GM10248 (cell line): ENCODE data around the gene CDRT4.

Experiments used
- CTCF ChIA-PET: fragments of 300-600 bp; sonication (Branson Sonifier 250); formaldehyde crosslinking; extraction: SDS; loops from one replicate; lab custom pipeline; 2021; ENCODE audit warnings: antibody characterized with exemption; lab: Yijun Ruan, JAX
- POLR2A ChIA-PET: fragments of 350-650 bp; sonication (Branson Sonifier 250); formaldehyde crosslinking; extraction: SDS; loops from one replicate; lab custom pipeline; 2020; ENCODE audit warnings: antibody characterized with exemption; lab: Yijun Ruan, JAX
- DNase-seq: peaks from one replicate; pipeline ENCODE4 v3.0.0; 2012; ENCODE audit errors: extremely low spot score
- CTCF ChIP-seq: IDR thresholded peaks from 2 replicates; pipeline ENCODE4 v1.5.1; 2012; ENCODE audit warnings: mild to moderate bottlenecking, low read depth; ENCODE audit errors: extremely low read depth, missing control alignments, control extremely low read depth

The CDRT4 gene

GRCh38 chr17:15454346-15454745, 13.1 kb downstream of the CDRT4 start:
- no peak for DNase-seq
- CTCF ChIA-PET: no interaction called here
- POLR2A ChIA-PET: no interaction called here
- TF ChIP-seq CTCF: no peak

- no peak for DNase-seq
- ChIA-PET CTCF (no interaction called here), POLR2A (no interaction called here)
- TF ChIP-seq CTCF: no peak
Observed at GRCh38 chr17:15453782-15454181, 13.6 kb downstream of the CDRT4 start.

- ChIA-PET POLR2A (no interaction called here), CTCF (no interaction called here)
- TF ChIP-seq CTCF: no peak
- no peak for DNase-seq
Observed at GRCh38 chr17:15453246-15453645, 14.2 kb downstream of the CDRT4 start.

- no peak for TF ChIP-seq CTCF
Observed at GRCh38 chr17:15452746-15453145, 14.7 kb downstream of the CDRT4 start.

GRCh38 chr17:15451680-15452079, 15.7 kb downstream of the CDRT4 start:
- TF ChIP-seq CTCF: no peak

More at GRCh38 chr17:15452746-15453145, 14.7 kb downstream of the CDRT4 start:
- ChIA-PET CTCF (no interaction called here), POLR2A (no interaction called here)
- DNase-seq: no peak

GRCh38 chr17:15448580-15448956, 18.9 kb downstream of the CDRT4 start:
- TF ChIP-seq CTCF: no peak
- CTCF ChIA-PET: no interaction called here
- no peak for DNase-seq
- POLR2A ChIA-PET: no interaction called here

More at GRCh38 chr17:15451680-15452079, 15.7 kb downstream of the CDRT4 start:
- ChIA-PET POLR2A (no interaction called here), CTCF (no interaction called here)
- DNase-seq: no peak
